Endothelial cell of umbilical vein (primary cell): ENCODE measurements around the gene L3MBTL3. TPM values are rescaled to one million over a fixed set of nuclear protein-coding genes. Genes with fewer than 3 reads are reported as not detected.

ENCODE experiments used
- BruUV-seq: library from RNA; stranded (reverse); fragments of 400-500 nt; replicated peaks from 2 replicates; lab custom pipeline; 2021; lab: Mats Ljungman, UMichigan
- CTCF ChIA-PET: fragments of 300-600, 350-600 bp; sonication (Branson Sonifier 250); formaldehyde crosslinking; loops from one replicate; lab custom pipeline; 2021; ENCODE audit warnings: antibody characterized with exemption, inconsistent platforms; lab: Charles Lee
- POLR2A ChIA-PET: fragments of 300-600, 350-600 bp; sonication (Branson Sonifier 250); formaldehyde crosslinking; loops from one replicate; lab custom pipeline; 2021; ENCODE audit warnings: antibody characterized with exemption, inconsistent platforms; lab: Charles Lee
- DNase-seq: peaks from one replicate; pipeline ENCODE4 v3.0.0-alpha.2; 2011; ENCODE audit warnings: low read depth, low spot score
- FAIRE-seq: peaks from 2 replicates; lab custom pipeline; 2011; peaks lifted over from hg19 to GRCh38; lab: Jason Lieb, UNC
- H2AFZ ChIP-seq: 2 replicates; pipeline ENCODE4 v1.6.0; 2012; ENCODE audit warnings: low read depth, low read length, control low read depth, inconsistent platforms
- H3K27ac ChIP-seq: 2 replicates; pipeline ENCODE4 v1.5.1; 2011; ENCODE audit warnings: low read depth, mild to moderate bottlenecking, control low read depth, low read length, moderate library complexity; ENCODE audit not compliant: insufficient read depth
- H3K27me3 ChIP-seq, 2 experiments: 2 replicates each; pipeline versions ENCODE4 v1.6.0 to v1.6.1; 2011; ENCODE audit warnings: low read length in 2 of 2, mixed read lengths in 1 of 2; ENCODE audit not compliant: control insufficient read depth in 2 of 2, insufficient read depth in 2 of 2
- H3K36me3 ChIP-seq, 2 experiments: 2 replicates in 1 of 2; 3 replicates in 1 of 2; pipeline ENCODE4 v1.5.1; 2011; ENCODE audit warnings: low read length in 2 of 2, mild to moderate bottlenecking in 1 of 2, moderate library complexity in 1 of 2; ENCODE audit not compliant: control insufficient read depth in 2 of 2, insufficient read depth in 2 of 2; ENCODE audit errors: extremely low read depth in 1 of 2
- H3K4me1 ChIP-seq: 3 replicates; pipeline ENCODE4 v1.5.1; 2011; ENCODE audit warnings: mild to moderate bottlenecking, low read length; ENCODE audit not compliant: control insufficient read depth, insufficient read depth; ENCODE audit errors: extremely low read depth
- H3K4me2 ChIP-seq: 2 replicates; pipeline ENCODE4 v1.6.1; 2011; ENCODE audit warnings: low read length, control low read depth, mixed read lengths; ENCODE audit not compliant: insufficient read depth
- H3K4me3 ChIP-seq, 3 experiments: fragments of 200-600 bp in 1 of 3; sonication (generic), shearing (Covaris generic) in 1 of 3; replicated peaks in 1 of 3; 2 replicates each; pipeline ENCODE4 v1.5.1; 2011 to 2016; ENCODE audit warnings: control low read depth in 3 of 3, low read length in 3 of 3, mild to moderate bottlenecking in 2 of 3, inconsistent platforms in 1 of 3, low read depth in 1 of 3, moderate library complexity in 1 of 3; ENCODE audit not compliant: insufficient read depth in 1 of 3
- H3K79me2 ChIP-seq: 2 replicates; pipeline ENCODE4 v1.6.0; 2012; ENCODE audit warnings: low read length, inconsistent platforms; ENCODE audit not compliant: control insufficient read depth, insufficient read depth
- H3K9ac ChIP-seq: replicated peaks from 2 replicates; pipeline ENCODE3; 2011; ENCODE audit warnings: low read length, control low read depth; ENCODE audit not compliant: insufficient read depth; ENCODE audit errors: extremely low read depth
- H3K9me1 ChIP-seq: replicated peaks from 3 replicates; pipeline ENCODE4 v1.6.0; 2011; ENCODE audit warnings: mild to moderate bottlenecking, low read length; ENCODE audit not compliant: control insufficient read depth, insufficient read depth; ENCODE audit errors: extremely low read depth
- H3K9me3 ChIP-seq: replicated peaks from 2 replicates; pipeline ENCODE4 v1.5.1; 2012; ENCODE audit warnings: low read length, inconsistent platforms; ENCODE audit not compliant: control insufficient read depth, insufficient read depth
- H4K20me1 ChIP-seq: replicated peaks from 2 replicates; pipeline ENCODE3; 2011; ENCODE audit warnings: mild to moderate bottlenecking, low read length; ENCODE audit not compliant: control insufficient read depth, insufficient read depth; ENCODE audit errors: extremely low read depth
- CTCF ChIP-seq, 2 donors: IDR thresholded peaks; 1 replicate in 1 of 2; 2 replicates in 1 of 2; pipeline ENCODE4 v1.5.1; 2011; ENCODE audit warnings: low read length in 2 of 2, mild to moderate bottlenecking in 2 of 2, moderate library complexity in 2 of 2, control low read depth in 1 of 2, inconsistent platforms in 1 of 2, low read depth in 1 of 2; ENCODE audit not compliant: insufficient read depth in 1 of 2; ENCODE audit errors: extremely low read depth in 1 of 2
- EZH2 ChIP-seq: IDR thresholded peaks from 2 replicates; pipeline ENCODE4 v1.6.1; 2012; ENCODE audit warnings: borderline replicate concordance, low read depth, mild to moderate bottlenecking, moderate library complexity, low read length, inconsistent platforms; ENCODE audit not compliant: severe bottlenecking
- FOS ChIP-seq: IDR thresholded peaks from 2 replicates; pipeline ENCODE4 v1.6.1; 2011; ENCODE audit warnings: mild to moderate bottlenecking, low read length, moderate library complexity, borderline replicate concordance; ENCODE audit not compliant: insufficient read depth
- GATA2 ChIP-seq: IDR thresholded peaks from 2 replicates; pipeline ENCODE4 v1.7.0; 2011; ENCODE audit warnings: low read depth, mild to moderate bottlenecking, moderate library complexity, mixed read lengths, low read length; ENCODE audit not compliant: insufficient read length, insufficient read depth
- JUN ChIP-seq: IDR thresholded peaks from 2 replicates; pipeline ENCODE4 v1.6.1; 2011; ENCODE audit warnings: borderline replicate concordance, low read depth; ENCODE audit not compliant: insufficient read length, insufficient read depth
- MAX ChIP-seq: IDR thresholded peaks from 2 replicates; pipeline ENCODE4 v1.6.1; 2011; ENCODE audit not compliant: insufficient read depth, insufficient read length
- MYC ChIP-seq: IDR thresholded peaks from one replicate; pipeline ENCODE4 v1.6.1; 2011; ENCODE audit warnings: mild to moderate bottlenecking, low read depth, low read length
- POLR2A ChIP-seq: IDR thresholded peaks from 2 replicates; pipeline ENCODE4 v1.6.1; 2012; ENCODE audit warnings: low read depth, mild to moderate bottlenecking, control low read depth, low read length
- POLR2AphosphoS5 ChIP-seq: IDR thresholded peaks from 2 replicates; pipeline ENCODE4 v1.6.1; 2012; ENCODE audit warnings: low read depth, mild to moderate bottlenecking, control low read depth, low read length, moderate library complexity; ENCODE audit not compliant: insufficient read depth
- dilution Hi-C: fragments of 300-500 bp; cut with MboI; formaldehyde crosslinking; loops from one replicate; pipeline ENCODE4 v1.15.0; 2019; ENCODE audit warnings: low sequenced_read_pairs; ENCODE audit not compliant: extremely low pct_ligation_motif_present
- intact Hi-C: fragments of 100-400 bp; cut with micrococcal nuclease; formaldehyde crosslinking; loops from one replicate; pipeline ENCODE4 v1.10.0; 2022
- polyA plus RNA-seq, 4 experiments: library from polyadenylated mRNA; depleted of rRNA in 3 of 4; stranded (reverse) in 3 of 4; unstranded in 1 of 4; fragments of >200 nt; gene quantifications; 2 replicates each; pipeline versions ENCODE4 v1.2.1 to v1.2.3, GENCODE V29; 2011 to 2012; ENCODE audit warnings: missing spikeins in 1 of 4
- total RNA-seq: library from RNA; stranded (reverse); gene quantifications from 2 replicates; pipeline ENCODE4 v1.2.3, GENCODE V29; 2021

Gene L3MBTL3
- total and polyA plus RNA-seq, 2 donors (not counting 3 experiments of a cell fraction or from before 2014, with no cell fraction given): 26.5 to 86.1 TPM

- CTCF ChIA-PET: interaction anchor here (1.0 to 1.3 kb wide), 2 partner anchors 56 to 97 kb away, joined by 3 read pairs; no protein-coding TSS in a partner anchor
Measured at GRCh38 chr6:130185658-130186057, 167.3 kb downstream of the L3MBTL3 start.

GRCh38 chr6:130187335-130188206 lies 169.2 kb downstream of the L3MBTL3 start:
- no peaks in the 10 kb centered on the region for H4K20me1 ChIP-seq
- no peaks in the 10 kb centered on the region for H3K79me2 ChIP-seq
- FAIRE-seq: no peak
- H3K9ac ChIP-seq: no peak overlapping the region
- H3K4me3 ChIP-seq: no peak overlapping the region
- H3K36me3 ChIP-seq: no peaks in the 10 kb centered on the region
- DNase-seq: no peak
- H3K27me3 ChIP-seq: peaks cover 2 to 5% of the 10 kb centered on the region in 2 experiments
- H3K4me2 ChIP-seq: no peak overlapping the region
- intact Hi-C loops (no loop called here), dilution Hi-C loops (no loop called here)
- CTCF ChIA-PET: interaction anchor here (0.9 to 1.4 kb wide), 4 partner anchors 9 to 16 kb away, joined by 3 to 5 read pairs (median 4); no protein-coding TSS in a partner anchor
- no peaks in the 10 kb centered on the region for H3K4me1 ChIP-seq
- no TSS peak for BruUV-seq
- no peaks in the 10 kb centered on the region for H3K9me3 ChIP-seq
- no peaks in the 10 kb centered on the region for H3K9me1 ChIP-seq
- H2AFZ ChIP-seq: no peak overlapping the region
- no peak overlapping the region for H3K27ac ChIP-seq
- TF ChIP-seq JUN (no peak), POLR2A (no peak), EZH2 (no peak), POLR2AphosphoS5 (no peak), CTCF (IDR thresholded peaks at IDR 0.05; ENCODE audit: extremely low read depth in 1 of 2, insufficient read depth in 1 of 2, low read depth in 1 of 2, low read length in 2 of 2) (no peak), MYC (no peak), GATA2 (no peak), MAX (no peak), FOS (no peak)
- POLR2A ChIA-PET: no interaction called here

More at GRCh38 chr6:130185658-130186057, 167.3 kb downstream of the L3MBTL3 start:
- Histone ChIP-seq H3K9me3 (no peaks in the 10 kb centered on the region), H3K27me3 (peaks cover 2 to 4% of the 10 kb centered on the region in 2 experiments), H3K27ac (no peak overlapping the region), H4K20me1 (no peaks in the 10 kb centered on the region), H3K79me2 (no peaks in the 10 kb centered on the region), H3K36me3 (no peaks in the 10 kb centered on the region), H2AFZ (no peak overlapping the region), H3K9me1 (no peaks in the 10 kb centered on the region), H3K4me2 (no peak overlapping the region), H3K4me1 (no peaks in the 10 kb centered on the region), H3K9ac (no peak overlapping the region), H3K4me3 (no peak overlapping the region)
- intact Hi-C loops: no loop called here
- POLR2A ChIA-PET: no interaction called here
- BruUV-seq: no TSS peak
- TF ChIP-seq GATA2 (no peak), JUN (no peak), MYC (no peak), POLR2A (no peak), EZH2 (no peak)
- DNase-seq (no peak), FAIRE-seq (no peak)
- dilution Hi-C loops: no loop called here
